DND-41 (cell line): ENCODE measurements around the gene GFAP.

Experiments
- ATAC-seq: fragments of 200-7000 bp; cut with Tn5 transposase; 3 replicates; pipeline ENCODE4 v1.9.1; 2021; ENCODE audit warnings: low read depth; ENCODE audit not compliant: insufficient read depth
- DNase-seq: peaks from one replicate; pipeline ENCODE4 v3.0.0-alpha.2; 2020
- H2AFZ ChIP-seq: 2 replicates; pipeline ENCODE4 v1.6.0; 2012; ENCODE audit warnings: low read depth, low read length
- H3K27ac ChIP-seq: 2 replicates; pipeline ENCODE4 v1.5.1; 2012; ENCODE audit warnings: low read length, inconsistent platforms
- H3K27me3 ChIP-seq: fragments of 200-600 bp; sonication (generic); 2 replicates; pipeline ENCODE4 v1.6.0; 2012; ENCODE audit warnings: low read length, mild to moderate bottlenecking, inconsistent platforms; ENCODE audit not compliant: insufficient read depth, poor library complexity
- H3K36me3 ChIP-seq: 2 replicates; pipeline ENCODE4 v1.5.1; 2012; ENCODE audit warnings: low read length, inconsistent platforms; ENCODE audit not compliant: insufficient read depth
- H3K4me1 ChIP-seq: 2 replicates; pipeline ENCODE4 v1.5.1; 2012; ENCODE audit warnings: mild to moderate bottlenecking, low read length; ENCODE audit not compliant: insufficient read depth
- H3K4me2 ChIP-seq: 2 replicates; pipeline ENCODE4 v1.6.0; 2012; ENCODE audit warnings: mild to moderate bottlenecking, moderate library complexity, low read length, inconsistent platforms; ENCODE audit not compliant: insufficient read depth
- H3K4me3 ChIP-seq, 2 experiments: fragments of 200-600 bp in 1 of 2; shearing (Covaris generic) in 1 of 2; 2 replicates each; pipeline ENCODE4 v1.5.1; 2012 to 2016; ENCODE audit warnings: inconsistent platforms in 2 of 2, low read length in 2 of 2, mild to moderate bottlenecking in 2 of 2, low read depth in 1 of 2, moderate library complexity in 1 of 2
- H3K79me2 ChIP-seq: 2 replicates; pipeline ENCODE4 v1.6.0; 2012; ENCODE audit warnings: low read length, inconsistent platforms; ENCODE audit not compliant: insufficient read depth
- H3K9ac ChIP-seq: 2 replicates; pipeline ENCODE4 v1.6.0; 2012; ENCODE audit warnings: low read depth, mild to moderate bottlenecking, inconsistent platforms, low read length, moderate library complexity
- H3K9me3 ChIP-seq: 2 replicates; pipeline ENCODE4 v1.5.1; 2012; ENCODE audit warnings: low read length, moderate library complexity, mild to moderate bottlenecking, inconsistent platforms; ENCODE audit not compliant: insufficient read depth, severe bottlenecking
- H4K20me1 ChIP-seq: 2 replicates; pipeline ENCODE4 v1.6.0; 2012; ENCODE audit warnings: low read length; ENCODE audit not compliant: insufficient read depth
- CTCF ChIP-seq: IDR thresholded peaks from 2 replicates; pipeline ENCODE4 v1.5.1; 2012; ENCODE audit warnings: borderline replicate concordance, low read length, moderate library complexity, mild to moderate bottlenecking; ENCODE audit not compliant: poor library complexity, severe bottlenecking; ENCODE audit errors: extremely low read depth
- EZH2 ChIP-seq: IDR thresholded peaks from 3 replicates; pipeline ENCODE4 v1.6.1; 2012; ENCODE audit warnings: borderline replicate concordance, low read depth, mild to moderate bottlenecking, moderate library complexity, low read length, inconsistent platforms; ENCODE audit not compliant: severe bottlenecking

GFAP gene

GRCh38 chr17:44915862-44916780, 821 bp upstream of the GFAP start:
- TF ChIP-seq EZH2: no peak
- no peak for TF ChIP-seq CTCF
- H4K20me1 ChIP-seq: no peaks in the 10 kb centered on the region; the same call in none of the 2 replicates
- H3K9ac ChIP-seq: no peak overlapping the region
- no peaks in the 10 kb centered on the region for H3K79me2 ChIP-seq
- ATAC-seq: no peak
- peaks cover 10% of the 10 kb centered on the region for H3K27me3 ChIP-seq
- no peak overlapping the region for H2AFZ ChIP-seq
- H3K4me1 ChIP-seq: no peaks in the 10 kb centered on the region
- DNase-seq: no peak
- H3K4me3 ChIP-seq: no peak overlapping the region
- no peak overlapping the region for H3K4me2 ChIP-seq
- H3K36me3 ChIP-seq: no peaks in the 10 kb centered on the region
- no peak overlapping the region for H3K27ac ChIP-seq
- H3K9me3 ChIP-seq: no peaks in the 10 kb centered on the region

- H4K20me1 ChIP-seq: no peaks in the 10 kb centered on the region; the same call in 1 of the 2 replicates
- DNase-seq: no peak
- no peak for ATAC-seq
- H3K9ac ChIP-seq: no peak overlapping the region
- TF ChIP-seq EZH2: no peak
- no peak for TF ChIP-seq CTCF
- no peak overlapping the region for H3K27ac ChIP-seq
- H3K4me2 ChIP-seq: no peak overlapping the region
- H3K4me1 ChIP-seq: no peaks in the 10 kb centered on the region
- H3K9me3 ChIP-seq: no peaks in the 10 kb centered on the region
- H3K79me2 ChIP-seq: no peaks in the 10 kb centered on the region
- H3K36me3 ChIP-seq: no peaks in the 10 kb centered on the region
- no peak overlapping the region for H3K4me3 ChIP-seq
- peaks cover 2% of the 10 kb centered on the region for H3K27me3 ChIP-seq
- no peak overlapping the region for H2AFZ ChIP-seq
These were observed 515 bp downstream of the GFAP start for GRCh38 chr17:44914698-44915271.

GRCh38 chr17:44914148-44914547, 1.2 kb downstream of the GFAP start:
- no peaks in the 10 kb centered on the region for H3K4me1 ChIP-seq
- no peak overlapping the region for H3K27ac ChIP-seq
- H3K4me3 ChIP-seq: no peak overlapping the region
- no peaks in the 10 kb centered on the region for H3K36me3 ChIP-seq
- H4K20me1 ChIP-seq: no peaks in the 10 kb centered on the region; the same call in 1 of the 2 replicates
- no peak for ATAC-seq
- no peaks in the 10 kb centered on the region for H3K9me3 ChIP-seq
- no peak for DNase-seq
- no peak overlapping the region for H3K4me2 ChIP-seq
- no peak overlapping the region for H3K9ac ChIP-seq
- TF ChIP-seq EZH2: no peak
- no peak for TF ChIP-seq CTCF
- H2AFZ ChIP-seq: no peak overlapping the region
- H3K27me3 ChIP-seq: peaks cover 2% of the 10 kb centered on the region
- H3K79me2 ChIP-seq: no peaks in the 10 kb centered on the region
